OCI-M2 (cell line): Measurements from ENCODE around the gene LRIG1.

Source experiments
- DNase-seq: peaks from one replicate; lab custom pipeline; 2025; ENCODE audit not compliant: unreplicated experiment; lab: John Stamatoyannopoulos, UW

The LRIG1 gene

GRCh38 chr3:66404903-66405700 lies 95.7 kb downstream of the LRIG1 start:
- no peak for DNase-seq

DNA sequence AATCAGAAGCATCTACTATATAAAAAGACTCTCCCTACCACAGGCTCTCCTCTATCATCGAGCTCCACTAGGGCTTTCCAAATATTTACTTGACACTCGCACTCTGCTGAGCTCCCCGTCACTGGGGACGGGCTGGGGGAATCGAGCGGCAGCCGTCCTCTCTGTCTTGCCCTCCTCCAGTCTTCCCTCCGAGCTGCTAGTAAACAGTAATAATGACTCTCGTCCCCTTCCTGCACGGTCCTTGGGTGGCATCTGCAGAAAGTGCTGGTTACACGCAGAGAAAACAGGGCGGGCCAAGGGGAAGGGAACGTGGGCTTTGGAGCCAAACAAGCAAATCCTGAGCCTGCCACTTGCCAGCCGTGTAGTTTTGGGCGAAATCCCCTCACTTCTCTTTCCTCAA lies 96.6 kb downstream of the LRIG1 start:
- no peak for DNase-seq

GRCh38 chr3:66403323-66403990 lies 97.4 kb downstream of the LRIG1 start:
- DNase-seq, result no peak

DNA sequence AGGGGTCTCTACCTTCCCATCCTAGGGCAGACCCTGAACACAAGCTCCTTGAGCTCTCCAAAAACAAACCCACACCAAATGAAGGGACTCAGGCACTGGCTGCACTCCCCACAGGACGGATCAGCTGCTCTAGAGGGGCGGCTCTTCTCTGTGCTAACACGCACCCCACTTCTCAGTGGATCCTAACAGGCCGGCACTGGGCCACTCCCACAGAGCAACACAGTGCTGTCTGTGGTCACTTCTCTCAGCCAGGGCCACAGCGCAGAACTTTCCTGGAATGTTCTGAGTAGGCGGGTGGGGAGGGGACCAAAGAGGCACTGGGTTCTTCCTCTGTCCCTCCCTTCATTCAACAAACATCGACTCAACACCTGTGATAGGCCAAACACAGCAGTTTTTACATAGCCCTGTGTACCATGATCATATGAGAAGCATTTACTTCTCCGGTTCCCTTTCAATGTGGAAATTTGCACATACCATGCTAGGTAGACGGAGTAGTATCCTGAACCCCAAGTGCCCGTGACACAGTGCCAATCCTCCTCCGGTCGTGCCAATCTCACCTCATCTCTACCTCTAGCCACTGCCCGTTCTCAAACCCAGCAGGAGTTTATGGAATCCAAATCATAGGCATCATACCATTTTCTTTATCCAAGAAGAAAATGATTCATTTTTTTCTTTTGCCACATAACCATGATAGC lies 98.1 kb downstream of the LRIG1 start:
- DNase-seq, result no peak

- DNase-seq, result no peak
Measured at GRCh38 chr3:66401675-66402491, 98.9 kb downstream of the LRIG1 start.

DNA sequence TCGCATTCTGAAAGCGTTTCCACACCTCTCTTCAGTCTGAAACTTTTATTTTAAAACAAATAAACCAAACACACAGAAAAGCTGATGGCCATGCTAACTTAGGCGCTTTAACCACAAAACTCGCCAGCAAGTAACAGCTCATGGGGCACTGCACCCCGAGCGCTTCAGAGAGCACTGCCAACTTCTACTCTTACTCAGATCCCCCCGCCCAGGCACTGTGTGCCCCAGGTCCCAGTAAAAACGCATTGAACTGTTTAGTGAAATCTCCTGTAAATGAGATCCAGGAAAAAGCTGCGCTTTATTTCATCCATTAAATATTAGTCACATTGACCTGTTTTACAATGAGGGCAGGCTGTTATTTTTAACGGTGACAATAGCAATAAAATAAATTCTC lies 99.7 kb downstream of the LRIG1 start:
- DNase-seq, result no peak

- no peak for DNase-seq
Measured at GRCh38 chr3:66400411-66401156, 100.2 kb downstream of the LRIG1 start.

DNA sequence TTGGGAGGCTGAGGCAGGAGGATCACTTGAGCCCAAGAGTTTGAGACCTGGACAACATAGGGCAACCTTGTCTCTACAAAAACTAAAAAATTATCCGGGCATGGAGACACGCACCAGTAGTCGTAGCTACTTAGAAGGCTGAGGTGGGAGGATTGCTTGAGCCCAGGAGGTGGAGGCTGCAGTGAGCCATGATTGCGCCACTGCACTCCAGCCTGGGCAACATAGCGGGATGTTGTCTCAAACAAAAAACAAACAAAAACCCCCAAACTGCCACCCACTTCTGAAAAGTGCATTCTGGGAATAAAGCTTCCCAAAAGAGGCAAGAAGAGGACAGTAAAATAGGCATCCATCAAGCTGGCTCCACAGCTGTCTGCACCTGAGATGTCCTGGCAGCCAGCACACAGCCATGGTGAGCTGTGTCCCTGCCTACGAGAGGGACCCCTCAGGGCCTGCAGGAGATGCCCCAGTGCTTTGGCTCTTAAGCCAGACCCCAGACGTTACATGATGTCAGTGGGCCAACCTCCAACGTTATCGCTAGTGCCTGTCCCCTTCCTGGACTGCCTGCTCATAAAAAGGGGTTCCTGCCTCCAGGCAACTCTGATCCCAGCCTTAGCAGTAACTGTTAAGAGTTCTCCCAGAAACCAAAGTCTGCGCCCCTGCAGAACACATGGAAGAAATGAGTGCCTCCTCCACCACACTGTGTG lies 101.1 kb downstream of the LRIG1 start:
- no peak for DNase-seq

- DNase-seq, result no peak
Measured at GRCh38 chr3:66398228-66399025, 102.4 kb downstream of the LRIG1 start.

- DNase-seq, result no peak
Measured at GRCh38 chr3:66397745-66398144, 103.1 kb downstream of the LRIG1 start.

GRCh38 chr3:66396888-66397287 lies 103.9 kb downstream of the LRIG1 start:
- no peak for DNase-seq

DNA sequence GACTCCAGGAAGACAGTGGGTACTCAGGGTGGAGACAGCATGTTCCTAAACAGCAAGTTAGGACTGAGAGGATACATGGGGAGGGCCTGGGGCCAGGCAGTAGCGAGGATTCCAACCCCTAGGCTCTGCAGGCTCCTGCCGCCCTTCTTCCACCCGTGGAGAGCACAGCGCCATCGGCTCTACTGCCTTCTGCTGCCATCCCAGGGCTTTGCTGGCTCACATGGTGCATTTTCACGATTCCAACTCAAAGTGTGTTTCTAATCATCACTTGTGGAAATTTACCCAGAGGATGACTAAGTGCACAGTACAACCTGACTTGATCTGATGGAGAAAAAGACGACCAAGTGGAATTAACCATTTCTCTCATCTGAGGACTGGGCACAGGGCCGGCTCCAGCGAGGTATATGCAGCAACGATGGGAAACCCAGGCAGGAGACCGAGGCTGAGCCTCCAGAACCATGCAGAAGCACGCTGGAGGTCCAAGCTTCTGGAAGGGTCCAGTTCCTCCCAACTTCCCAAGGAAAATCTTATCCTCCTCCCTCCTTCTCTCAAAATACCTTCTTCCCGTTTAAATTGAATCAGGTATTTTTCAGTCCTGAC lies 104.6 kb downstream of the LRIG1 start:
- no peak for DNase-seq

- DNase-seq, result no peak
Measured at GRCh38 chr3:66395635-66396034, 105.2 kb downstream of the LRIG1 start.

DNA sequence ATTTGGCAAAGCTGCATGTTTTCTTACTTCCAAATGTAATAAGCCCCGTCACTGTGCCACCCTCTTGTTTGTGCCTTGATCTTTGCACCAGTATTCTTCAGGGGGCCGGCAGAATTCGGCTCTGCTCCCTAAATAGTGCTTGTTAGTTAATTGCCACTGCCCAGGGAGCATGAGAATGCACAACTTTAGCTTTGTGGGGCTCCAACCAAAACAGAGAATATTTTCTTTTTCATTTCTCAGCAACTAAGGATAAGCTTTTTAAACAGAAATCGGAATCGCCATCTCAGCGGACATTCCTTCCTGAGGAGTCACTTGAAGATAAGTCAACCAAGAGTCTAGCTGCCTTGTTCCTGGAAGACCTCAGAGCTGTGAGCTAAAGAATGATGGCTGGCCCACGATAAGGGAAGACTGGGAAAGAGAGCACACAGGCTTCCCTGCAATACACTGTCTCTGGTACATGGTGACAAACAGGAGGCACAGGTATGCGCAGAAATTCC lies 106.0 kb downstream of the LRIG1 start:
- DNase-seq, result no peak

DNA sequence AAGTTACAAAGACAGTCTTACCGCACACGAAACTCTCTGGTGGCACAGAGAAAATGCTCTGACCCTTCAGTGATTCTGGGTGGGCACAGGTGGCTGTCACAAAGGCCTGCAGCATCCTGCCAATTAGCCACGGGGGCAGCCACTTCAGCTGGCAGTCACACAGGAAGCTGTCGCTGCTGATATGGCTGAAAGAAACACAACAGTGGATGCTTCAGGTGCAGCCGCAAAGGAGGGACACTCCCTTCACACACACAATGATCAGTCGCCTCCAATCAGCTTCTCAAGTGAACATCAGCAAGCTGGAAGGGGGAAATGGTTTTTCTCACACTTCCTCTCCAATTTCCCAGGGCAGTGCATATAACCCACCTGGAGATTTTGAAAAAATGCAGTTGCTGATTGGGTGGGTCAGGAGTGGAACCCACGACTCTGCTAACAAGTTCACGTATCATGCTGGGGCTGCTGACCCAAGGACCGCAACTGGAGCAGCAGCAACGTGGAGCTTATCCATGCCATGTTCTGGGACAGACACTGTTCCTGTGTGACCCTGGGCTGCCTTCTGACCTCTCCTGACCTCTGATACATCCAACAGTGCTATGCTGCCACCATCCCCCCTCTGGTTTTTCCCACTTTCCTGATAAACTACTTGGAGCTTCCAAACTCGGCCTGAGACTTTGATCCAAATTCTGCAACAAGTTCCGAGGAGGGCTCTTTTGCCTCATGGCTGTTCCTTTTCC lies 106.6 kb downstream of the LRIG1 start:
- no peak for DNase-seq

GRCh38 chr3:66393333-66394005 lies 107.4 kb downstream of the LRIG1 start:
- DNase-seq, result no peak

DNA sequence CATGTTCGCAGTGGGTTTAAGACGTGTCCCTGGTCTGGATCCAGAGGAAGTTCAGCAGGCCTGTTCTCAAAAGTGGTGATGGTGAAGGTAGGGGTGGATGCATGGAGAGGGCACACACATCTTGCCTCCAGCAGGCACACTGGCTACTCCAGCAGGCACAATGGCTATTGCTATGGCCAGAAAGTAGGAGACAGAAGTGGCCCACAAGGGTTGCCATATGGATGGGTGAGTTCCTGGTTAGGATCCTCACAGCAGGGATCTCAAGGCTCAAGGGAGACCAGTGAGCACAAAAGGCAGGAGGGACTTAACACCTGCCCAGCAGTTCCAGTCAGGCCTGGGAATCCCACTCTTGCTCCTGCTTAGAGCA lies 107.9 kb downstream of the LRIG1 start:
- no peak for DNase-seq
